HepG2 (cell line): ENCODE results near the gene SP110. TPM values are rescaled to one million over a fixed set of nuclear protein-coding genes. Genes with fewer than 3 reads are reported as not detected.

Experiments used
- MAFF ChIP-seq: IDR thresholded peaks from 2 replicates; pipeline ENCODE4 v1.6.1; 2011; ENCODE audit warnings: low read depth, low read length, improper control_type of control experiment
- MIXL1 ChIP-seq: IDR thresholded peaks from 2 replicates; pipeline ENCODE4 v1.6.1; 2016
- NFE2L2 ChIP-seq: fragments of 150-350 bp; IDR thresholded peaks from 2 replicates; pipeline ENCODE4 v1.6.1; 2014; ENCODE audit warnings: low read length
- SALL2 ChIP-seq: sonication (generic); formaldehyde crosslinking; IDR thresholded peaks from 2 replicates; pipeline ENCODE4 v1.8.1; 2023; ENCODE audit warnings: mild to moderate bottlenecking, missing genetic modification reagents, inconsistent platforms
- TEAD3 ChIP-seq: optimal IDR thresholded peaks from 2 replicates; pipeline ENCODE3; 2016; ENCODE audit warnings: borderline replicate concordance
- ZKSCAN1 ChIP-seq: fragments of 150-350 bp; IDR thresholded peaks from 2 replicates; pipeline ENCODE4 v1.6.1; 2014; ENCODE audit warnings: low read length
- ZNF225 ChIP-seq: sonication (generic); formaldehyde crosslinking; IDR thresholded peaks from 2 replicates; pipeline ENCODE4 v1.4.0; 2020; ENCODE audit warnings: mild to moderate bottlenecking, missing genetic modification reagents
- ZNF235 ChIP-seq: sonication (generic); formaldehyde crosslinking; IDR thresholded peaks from 2 replicates; pipeline ENCODE4 v1.8.1; 2023; ENCODE audit warnings: mild to moderate bottlenecking, missing genetic modification reagents, borderline replicate concordance
- ZNF282 ChIP-seq: fragments of 450-650 bp; IDR thresholded peaks from 2 replicates; pipeline ENCODE4 v1.6.1; 2018; ENCODE audit not compliant: partially characterized antibody
- ZNF790 ChIP-seq: sonication (generic); formaldehyde crosslinking; IDR thresholded peaks from 2 replicates; pipeline ENCODE4 v1.8.0; 2022; ENCODE audit warnings: missing genetic modification reagents, mild to moderate bottlenecking, borderline replicate concordance
- ZNF883 ChIP-seq: sonication (generic); formaldehyde crosslinking; IDR thresholded peaks from 2 replicates; pipeline ENCODE4 v1.5.1; 2020; ENCODE audit warnings: mild to moderate bottlenecking, missing genetic modification reagents; ENCODE audit errors: not compliant biosample characterization
- polyA plus RNA-seq, 8 experiments: library from polyadenylated mRNA; depleted of rRNA in 3 of 8; stranded (reverse) in 7 of 8; unstranded in 1 of 8; fragments of >200 nt; fragmentation: Illumina TruSeq in 4 of 8; extraction: Trizol in 4 of 8; gene quantifications; 2 replicates each; pipeline versions ENCODE4 v1.2.1 to v1.2.3, GENCODE V29; 2011 to 2016; ENCODE audit warnings: low read depth in 4 of 8, missing spikeins in 1 of 8, mixed read lengths in 1 of 8; ENCODE audit not compliant: insufficient read depth in 1 of 8
- total RNA-seq, 5 experiments: library from RNA; depleted of rRNA; stranded (reverse); fragments of >200 nt; fragmentation: Illumina TruSeq; extraction: Trizol; gene quantifications; 2 replicates each; pipeline ENCODE4 v1.2.3, GENCODE V29; 2016; ENCODE audit warnings: low read depth in 1 of 5
- TF ChIP-seq, protein P1 (sequence below): sonication (generic); formaldehyde crosslinking; conservative IDR thresholded peaks from 2 replicates; pipeline ENCODE4 v1.8.0; 2022; ENCODE audit warnings: missing genetic modification reagents
- TF ChIP-seq, protein P2 (sequence below): sonication (generic); formaldehyde crosslinking; IDR thresholded peaks from 2 replicates; pipeline ENCODE4 v1.8.0; 2022; ENCODE audit warnings: low read depth, missing genetic modification reagents
- TF ChIP-seq, protein P3 (sequence below): sonication (generic); formaldehyde crosslinking; IDR thresholded peaks from 2 replicates; pipeline ENCODE4 v1.9.0; 2022; ENCODE audit warnings: low read depth, missing genetic modification reagents
- TF ChIP-seq, protein P4 (sequence below): sonication (generic); formaldehyde crosslinking; IDR thresholded peaks from 2 replicates; pipeline ENCODE4 v1.4.0; 2020; ENCODE audit warnings: mild to moderate bottlenecking, missing genetic modification reagents
- TF ChIP-seq, protein P5 (sequence below): sonication (generic); formaldehyde crosslinking; IDR thresholded peaks from 2 replicates; pipeline ENCODE4 v1.5.0; 2020; ENCODE audit warnings: missing genetic modification reagents
- TF ChIP-seq, protein P6 (sequence below): IDR thresholded peaks from 2 replicates; pipeline ENCODE4 v1.4.0; 2020; ENCODE audit warnings: mild to moderate bottlenecking, missing genetic modification reagents

Gene SP110
- total and polyA plus RNA-seq, 2 of the 13 experiments (the other 11 are each of a cell fraction or from before 2014, with no cell fraction given), result 7.9 to 10.4 TPM

DNA sequence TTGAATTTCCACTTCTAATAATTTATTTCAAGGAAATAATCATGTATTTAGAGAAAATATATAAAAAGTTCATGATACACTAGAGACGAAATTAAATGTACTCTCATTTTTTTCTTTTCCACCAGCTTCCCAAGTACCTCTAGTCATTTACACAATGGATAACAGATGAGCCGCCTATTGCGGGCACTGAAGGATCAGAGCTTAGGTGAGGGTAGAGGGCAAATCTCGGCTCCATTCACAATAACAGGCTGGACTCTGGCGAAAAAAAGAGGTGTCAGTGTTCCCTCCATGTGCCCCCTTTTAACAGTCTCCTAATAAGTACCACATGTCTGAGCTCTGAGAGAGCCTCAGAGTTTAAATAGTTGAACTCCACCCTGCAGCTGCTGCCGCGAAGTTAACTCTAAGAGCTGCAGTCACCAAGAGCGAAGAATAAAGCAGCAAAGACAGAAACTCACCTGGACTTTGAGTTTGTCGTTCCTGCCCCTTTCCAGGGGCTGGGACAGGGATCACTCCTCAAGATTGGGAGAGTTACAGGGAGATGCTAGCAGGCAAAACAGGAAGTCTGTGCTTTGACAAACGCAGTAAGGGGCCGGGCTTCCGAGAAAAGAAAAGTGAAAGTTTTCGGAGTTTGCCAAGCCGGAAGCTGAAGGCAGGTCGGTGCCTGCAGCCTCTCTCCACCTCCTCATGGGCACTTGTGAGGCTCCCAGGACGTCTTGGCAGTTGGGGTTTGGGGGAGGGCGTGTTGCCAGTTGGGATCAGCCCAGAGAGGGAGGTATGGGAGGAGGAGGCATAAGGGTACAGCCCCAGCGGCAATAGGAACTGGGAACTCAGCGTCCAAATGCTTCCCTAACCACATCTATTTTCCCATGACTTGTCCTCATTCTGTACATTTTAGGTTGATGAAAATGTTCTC is at the start of gene SP110 (continued):
- TF ChIP-seq, protein P1, sequence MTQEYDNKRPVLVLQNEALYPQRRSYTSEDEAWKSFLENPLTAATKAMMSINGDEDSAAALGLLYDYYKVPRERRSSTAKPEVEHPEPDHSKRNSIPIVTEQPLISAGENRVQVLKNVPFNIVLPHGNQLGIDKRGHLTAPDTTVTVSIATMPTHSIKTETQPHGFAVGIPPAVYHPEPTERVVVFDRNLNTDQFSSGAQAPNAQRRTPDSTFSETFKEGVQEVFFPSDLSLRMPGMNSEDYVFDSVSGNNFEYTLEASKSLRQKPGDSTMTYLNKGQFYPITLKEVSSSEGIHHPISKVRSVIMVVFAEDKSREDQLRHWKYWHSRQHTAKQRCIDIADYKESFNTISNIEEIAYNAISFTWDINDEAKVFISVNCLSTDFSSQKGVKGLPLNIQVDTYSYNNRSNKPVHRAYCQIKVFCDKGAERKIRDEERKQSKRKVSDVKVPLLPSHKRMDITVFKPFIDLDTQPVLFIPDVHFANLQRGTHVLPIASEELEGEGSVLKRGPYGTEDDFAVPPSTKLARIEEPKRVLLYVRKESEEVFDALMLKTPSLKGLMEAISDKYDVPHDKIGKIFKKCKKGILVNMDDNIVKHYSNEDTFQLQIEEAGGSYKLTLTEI (CRISPR knock-in tag), result no peak
- TF ChIP-seq, protein P2, sequence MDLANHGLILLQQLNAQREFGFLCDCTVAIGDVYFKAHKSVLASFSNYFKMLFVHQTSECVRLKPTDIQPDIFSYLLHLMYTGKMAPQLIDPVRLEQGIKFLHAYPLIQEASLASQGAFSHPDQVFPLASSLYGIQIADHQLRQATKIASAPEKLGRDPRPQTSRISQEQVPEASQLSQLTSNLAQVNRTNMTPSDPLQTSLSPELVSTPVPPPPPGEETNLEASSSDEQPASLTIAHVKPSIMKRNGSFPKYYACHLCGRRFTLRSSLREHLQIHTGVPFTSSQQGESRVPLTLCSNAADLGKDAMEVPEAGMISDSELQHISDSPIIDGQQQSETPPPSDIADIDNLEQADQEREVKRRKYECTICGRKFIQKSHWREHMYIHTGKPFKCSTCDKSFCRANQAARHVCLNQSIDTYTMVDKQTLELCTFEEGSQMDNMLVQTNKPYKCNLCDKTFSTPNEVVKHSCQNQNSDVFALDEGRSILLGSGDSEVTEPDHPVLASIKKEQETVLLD (CRISPR knock-in tag), result no peak
- TF ChIP-seq ZNF883 (CRISPR knock-in tag) (no peak), MAFF (no peak), ZNF282 (no peak), ZNF225 (peak; percentile 76; the same call in 1 of the 2 replicates), ZNF790 (CRISPR knock-in tag) (no peak), NFE2L2 (no peak), SALL2 (CRISPR knock-in tag) (0 out of 2 replicates have a peak, but pooled peaks have one; percentile 35), TEAD3 (CRISPR knock-in tag) (no peak), ZKSCAN1 (no peak), MIXL1 (CRISPR knock-in tag) (0 out of 2 replicates have a peak, but pooled peaks have one; percentile 26), ZNF235 (CRISPR knock-in tag) (no peak)
- TF ChIP-seq, protein P3, sequence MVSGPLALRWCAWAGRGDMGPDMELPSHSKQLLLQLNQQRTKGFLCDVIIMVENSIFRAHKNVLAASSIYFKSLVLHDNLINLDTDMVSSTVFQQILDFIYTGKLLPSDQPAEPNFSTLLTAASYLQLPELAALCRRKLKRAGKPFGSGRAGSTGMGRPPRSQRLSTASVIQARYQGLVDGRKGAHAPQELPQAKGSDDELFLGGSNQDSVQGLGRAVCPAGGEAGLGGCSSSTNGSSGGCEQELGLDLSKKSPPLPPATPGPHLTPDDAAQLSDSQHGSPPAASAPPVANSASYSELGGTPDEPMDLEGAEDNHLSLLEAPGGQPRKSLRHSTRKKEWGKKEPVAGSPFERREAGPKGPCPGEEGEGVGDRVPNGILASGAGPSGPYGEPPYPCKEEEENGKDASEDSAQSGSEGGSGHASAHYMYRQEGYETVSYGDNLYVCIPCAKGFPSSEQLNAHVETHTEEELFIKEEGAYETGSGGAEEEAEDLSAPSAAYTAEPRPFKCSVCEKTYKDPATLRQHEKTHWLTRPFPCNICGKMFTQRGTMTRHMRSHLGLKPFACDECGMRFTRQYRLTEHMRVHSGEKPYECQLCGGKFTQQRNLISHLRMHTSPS (CRISPR knock-in tag), result no peak
- TF ChIP-seq, protein P4, sequence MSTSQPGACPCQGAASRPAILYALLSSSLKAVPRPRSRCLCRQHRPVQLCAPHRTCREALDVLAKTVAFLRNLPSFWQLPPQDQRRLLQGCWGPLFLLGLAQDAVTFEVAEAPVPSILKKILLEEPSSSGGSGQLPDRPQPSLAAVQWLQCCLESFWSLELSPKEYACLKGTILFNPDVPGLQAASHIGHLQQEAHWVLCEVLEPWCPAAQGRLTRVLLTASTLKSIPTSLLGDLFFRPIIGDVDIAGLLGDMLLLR (CRISPR knock-in tag), result no peak
- TF ChIP-seq, protein P5, sequence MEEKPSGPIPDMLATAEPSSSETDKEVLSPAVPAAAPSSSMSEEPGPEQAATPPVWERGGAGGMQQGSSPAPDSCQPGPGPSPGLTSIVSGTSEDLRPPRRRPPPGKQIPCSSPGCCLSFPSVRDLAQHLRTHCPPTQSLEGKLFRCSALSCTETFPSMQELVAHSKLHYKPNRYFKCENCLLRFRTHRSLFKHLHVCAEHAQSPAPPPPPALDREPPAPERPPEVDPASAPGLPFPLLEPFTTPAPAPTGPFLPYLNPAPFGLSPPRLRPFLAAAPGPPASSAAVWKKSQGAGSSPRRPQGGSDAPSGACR (CRISPR knock-in tag), result no peak
- TF ChIP-seq, protein P6, sequence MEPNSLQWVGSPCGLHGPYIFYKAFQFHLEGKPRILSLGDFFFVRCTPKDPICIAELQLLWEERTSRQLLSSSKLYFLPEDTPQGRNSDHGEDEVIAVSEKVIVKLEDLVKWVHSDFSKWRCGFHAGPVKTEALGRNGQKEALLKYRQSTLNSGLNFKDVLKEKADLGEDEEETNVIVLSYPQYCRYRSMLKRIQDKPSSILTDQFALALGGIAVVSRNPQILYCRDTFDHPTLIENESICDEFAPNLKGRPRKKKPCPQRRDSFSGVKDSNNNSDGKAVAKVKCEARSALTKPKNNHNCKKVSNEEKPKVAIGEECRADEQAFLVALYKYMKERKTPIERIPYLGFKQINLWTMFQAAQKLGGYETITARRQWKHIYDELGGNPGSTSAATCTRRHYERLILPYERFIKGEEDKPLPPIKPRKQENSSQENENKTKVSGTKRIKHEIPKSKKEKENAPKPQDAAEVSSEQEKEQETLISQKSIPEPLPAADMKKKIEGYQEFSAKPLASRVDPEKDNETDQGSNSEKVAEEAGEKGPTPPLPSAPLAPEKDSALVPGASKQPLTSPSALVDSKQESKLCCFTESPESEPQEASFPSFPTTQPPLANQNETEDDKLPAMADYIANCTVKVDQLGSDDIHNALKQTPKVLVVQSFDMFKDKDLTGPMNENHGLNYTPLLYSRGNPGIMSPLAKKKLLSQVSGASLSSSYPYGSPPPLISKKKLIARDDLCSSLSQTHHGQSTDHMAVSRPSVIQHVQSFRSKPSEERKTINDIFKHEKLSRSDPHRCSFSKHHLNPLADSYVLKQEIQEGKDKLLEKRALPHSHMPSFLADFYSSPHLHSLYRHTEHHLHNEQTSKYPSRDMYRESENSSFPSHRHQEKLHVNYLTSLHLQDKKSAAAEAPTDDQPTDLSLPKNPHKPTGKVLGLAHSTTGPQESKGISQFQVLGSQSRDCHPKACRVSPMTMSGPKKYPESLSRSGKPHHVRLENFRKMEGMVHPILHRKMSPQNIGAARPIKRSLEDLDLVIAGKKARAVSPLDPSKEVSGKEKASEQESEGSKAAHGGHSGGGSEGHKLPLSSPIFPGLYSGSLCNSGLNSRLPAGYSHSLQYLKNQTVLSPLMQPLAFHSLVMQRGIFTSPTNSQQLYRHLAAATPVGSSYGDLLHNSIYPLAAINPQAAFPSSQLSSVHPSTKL, result 0 out of 2 replicates have a peak, but pooled peaks have one; percentile 33
